ENCODE data around the gene MCIDAS. TPM values are rescaled to one million over a fixed set of nuclear protein-coding genes. Genes with fewer than 3 reads are reported as not detected.

Gene MCIDAS
- total RNA-seq, 6 experiments from 2014 or later, result not detected

DNA sequence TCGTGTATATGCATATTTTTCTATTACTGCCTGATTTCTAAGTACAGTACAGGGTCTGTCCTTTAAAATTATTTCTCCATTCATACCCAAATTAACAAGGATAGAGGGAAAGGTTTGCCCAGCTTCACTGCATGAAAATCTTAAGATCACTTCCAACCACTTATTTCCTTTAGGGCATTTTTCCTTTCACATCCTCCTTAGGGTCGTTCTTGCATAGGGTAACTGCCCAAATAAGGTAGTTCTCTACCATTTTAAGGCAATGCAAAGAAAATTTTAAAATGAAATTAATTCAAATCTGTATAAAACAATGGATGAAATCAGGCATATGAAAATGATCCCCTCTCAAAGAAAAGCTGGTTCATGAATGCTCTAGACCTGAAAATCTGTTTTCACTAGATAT is 50.0 kb downstream of the MCIDAS start:
- Mint-ChIP-seq H3K4me1 (ENCODE audit: low read depth) (peaks cover 39% of the 10 kb centered on the region), H3K4me3 (peak overlapping the region; percentile 76; the same call in 1 of the 2 replicates), H3K27ac (no peak overlapping the region), H3K9me3 (no peaks in the 10 kb centered on the region), H3K27me3 (ENCODE audit: insufficient read depth) (peaks cover 42% of the 10 kb centered on the region), H3K36me3 (ENCODE audit: low read depth) (no peaks in the 10 kb centered on the region)
- TF ChIP-seq, protein P1, sequence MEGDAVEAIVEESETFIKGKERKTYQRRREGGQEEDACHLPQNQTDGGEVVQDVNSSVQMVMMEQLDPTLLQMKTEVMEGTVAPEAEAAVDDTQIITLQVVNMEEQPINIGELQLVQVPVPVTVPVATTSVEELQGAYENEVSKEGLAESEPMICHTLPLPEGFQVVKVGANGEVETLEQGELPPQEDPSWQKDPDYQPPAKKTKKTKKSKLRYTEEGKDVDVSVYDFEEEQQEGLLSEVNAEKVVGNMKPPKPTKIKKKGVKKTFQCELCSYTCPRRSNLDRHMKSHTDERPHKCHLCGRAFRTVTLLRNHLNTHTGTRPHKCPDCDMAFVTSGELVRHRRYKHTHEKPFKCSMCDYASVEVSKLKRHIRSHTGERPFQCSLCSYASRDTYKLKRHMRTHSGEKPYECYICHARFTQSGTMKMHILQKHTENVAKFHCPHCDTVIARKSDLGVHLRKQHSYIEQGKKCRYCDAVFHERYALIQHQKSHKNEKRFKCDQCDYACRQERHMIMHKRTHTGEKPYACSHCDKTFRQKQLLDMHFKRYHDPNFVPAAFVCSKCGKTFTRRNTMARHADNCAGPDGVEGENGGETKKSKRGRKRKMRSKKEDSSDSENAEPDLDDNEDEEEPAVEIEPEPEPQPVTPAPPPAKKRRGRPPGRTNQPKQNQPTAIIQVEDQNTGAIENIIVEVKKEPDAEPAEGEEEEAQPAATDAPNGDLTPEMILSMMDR (IDR thresholded peaks at IDR 0.05), result no peak
- no peak for DNase-seq

- Mint-ChIP-seq H3K27ac (no peak overlapping the region), H3K27me3 (ENCODE audit: insufficient read depth) (peaks cover 40% of the 10 kb centered on the region), H3K4me3 (peak overlapping the region; percentile 76), H3K4me1 (ENCODE audit: low read depth) (peaks cover 39% of the 10 kb centered on the region), H3K36me3 (ENCODE audit: low read depth) (no peaks in the 10 kb centered on the region), H3K9me3 (no peaks in the 10 kb centered on the region)
- TF ChIP-seq, protein P1 (IDR thresholded peaks at IDR 0.05), result peak; percentile 45; the same call in 1 of the 2 replicates
- DNase-seq, result no peak
These were observed 50.8 kb downstream of the MCIDAS start for GRCh38 chr5:55176176-55176818.

DNA sequence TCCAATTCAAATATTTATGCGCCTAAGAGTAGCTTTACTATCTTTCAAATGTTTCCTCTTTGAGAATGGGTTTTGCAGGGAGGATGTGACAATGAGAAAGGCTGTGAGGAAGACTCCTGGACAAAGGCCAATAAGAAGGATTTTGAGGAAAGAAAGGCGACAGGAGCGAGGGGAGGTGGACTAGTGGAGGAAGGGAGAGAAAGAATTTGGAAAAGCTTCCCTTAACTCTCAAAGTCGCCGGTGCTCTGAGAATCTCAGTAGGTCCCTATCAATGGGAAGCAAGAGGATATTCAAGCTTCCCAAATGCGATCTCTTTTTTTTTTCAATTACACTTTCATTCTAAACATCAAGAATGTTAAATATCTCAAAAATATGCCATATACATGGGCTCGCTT is 51.3 kb downstream of the MCIDAS start:
- Mint-ChIP-seq H3K27ac (no peak overlapping the region), H3K36me3 (ENCODE audit: low read depth) (no peaks in the 10 kb centered on the region), H3K27me3 (ENCODE audit: insufficient read depth) (peaks cover 37% of the 10 kb centered on the region), H3K9me3 (no peaks in the 10 kb centered on the region), H3K4me3 (peak overlapping the region; percentile 76), H3K4me1 (ENCODE audit: low read depth) (peaks cover 39% of the 10 kb centered on the region)
- DNase-seq, result no peak
- TF ChIP-seq, protein P1 (IDR thresholded peaks at IDR 0.05), result no peak

GRCh38 chr5:55173687-55174230 is 53.4 kb downstream of the MCIDAS start:
- DNase-seq, result no peak
- Mint-ChIP-seq H3K4me1 (ENCODE audit: low read depth) (peaks cover 45% of the 10 kb centered on the region), H3K9me3 (no peaks in the 10 kb centered on the region), H3K4me3 (peak overlapping the region; percentile 82), H3K27ac (peak overlapping the region; percentile 15; the same call in 1 of the 2 replicates), H3K36me3 (ENCODE audit: low read depth) (no peaks in the 10 kb centered on the region), H3K27me3 (ENCODE audit: insufficient read depth) (peaks cover 31% of the 10 kb centered on the region)
- TF ChIP-seq, protein P1 (IDR thresholded peaks at IDR 0.05), result no peak

DNA sequence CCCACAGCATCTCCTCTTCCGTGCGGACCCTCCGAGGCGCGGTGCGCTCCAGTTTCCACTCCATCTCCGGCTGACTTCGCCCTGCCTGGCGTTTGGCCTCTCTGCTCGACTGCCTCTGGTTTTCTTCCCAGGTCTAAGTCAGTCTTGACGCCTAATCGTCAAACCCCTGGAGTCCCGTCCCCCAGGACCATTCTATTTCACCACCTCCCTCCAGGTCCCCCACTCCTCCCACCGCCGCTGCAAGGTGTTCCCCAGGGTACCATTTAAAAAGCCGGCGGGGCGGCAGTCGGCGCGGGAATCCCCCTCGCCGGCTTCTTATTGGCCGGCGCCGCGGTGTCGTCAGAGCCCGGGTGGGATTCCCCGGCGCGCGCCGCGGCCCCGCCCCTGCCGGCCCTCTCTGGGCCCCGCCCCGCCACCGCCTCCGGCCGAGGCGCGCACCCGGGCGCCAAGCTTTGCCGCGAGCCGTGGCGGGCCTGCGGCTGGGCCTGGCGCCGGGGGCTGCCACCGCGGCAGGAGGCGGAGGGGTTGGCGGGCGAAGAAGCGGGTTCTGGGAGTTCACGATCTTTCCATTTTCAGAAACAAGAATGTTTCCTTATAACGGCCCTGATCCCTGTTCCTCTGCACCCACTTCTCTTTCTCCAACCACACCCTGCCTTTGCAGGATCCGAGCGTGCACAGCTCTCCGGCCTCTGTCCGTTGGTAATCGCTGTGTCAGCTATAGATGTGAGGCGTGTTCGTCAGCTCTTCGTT is 54.0 kb downstream of the MCIDAS start, which contains the start of gene CDC20B:
CDC20B (minus strand) TSS at position 241 of the 750 bp plus-strand sequence; CDS start at position 64, 177 bp downstream.
- H3K9me3 Mint-ChIP-seq, result no peaks in the 10 kb centered on the region
- peak within 1 kb of the TSS; percentile 15; the same call in 1 of the 2 replicates for H3K27ac Mint-ChIP-seq
- peak; percentile 40 for DNase-seq
- H3K27me3 Mint-ChIP-seq (ENCODE audit: insufficient read depth), result peaks cover 26% of the 10 kb centered on the region
- peaks cover 52% of the 10 kb centered on the region for H3K4me1 Mint-ChIP-seq (ENCODE audit: low read depth)
- H3K36me3 Mint-ChIP-seq (ENCODE audit: low read depth), result no peaks in the 10 kb centered on the region
- TF ChIP-seq, protein P1 (IDR thresholded peaks at IDR 0.05), result no peak
- H3K4me3 Mint-ChIP-seq, result peak within 1 kb of the TSS; percentile 91

Measured in HFFc6 (cell line).